GM12878 (cell line): Measurements from ENCODE around the gene ATP5F1D.
A peak's percentile ranks its signal among the peaks of the same experiment; 100 is the strongest.

Source experiments
- CTCF ChIP-seq, 3 experiments: IDR thresholded peaks in 2 of 3; conservative IDR thresholded peaks in 1 of 3; 2 replicates each; pipeline ENCODE4 v1.5.1; 2011; ENCODE audit warnings: low read depth in 3 of 3, low read length in 3 of 3, mild to moderate bottlenecking in 3 of 3, control low read depth in 2 of 3, moderate library complexity in 2 of 3, inconsistent platforms in 1 of 3, mixed read lengths in 1 of 3; ENCODE audit not compliant: control insufficient read depth in 2 of 3, insufficient read depth in 1 of 3; ENCODE audit errors: extremely low read depth in 1 of 3
- EP300 ChIP-seq, 2 experiments: fragments of 150-350 bp in 1 of 2; IDR thresholded peaks; 2 replicates each; pipeline ENCODE4 v1.6.1; 2011 to 2012; ENCODE audit warnings: low read depth in 2 of 2, low read length in 2 of 2, borderline replicate concordance in 1 of 2, improper control_type of control experiment in 1 of 2, inconsistent platforms in 1 of 2; ENCODE audit not compliant: control insufficient read depth in 1 of 2
- FOXK2 ChIP-seq: fragments of 450-650 bp; IDR thresholded peaks from 2 replicates; pipeline ENCODE4 v1.6.1; 2017; ENCODE audit warnings: mild to moderate bottlenecking, moderate library complexity
- HDGF ChIP-seq: fragments of 450-650 bp; IDR thresholded peaks from 2 replicates; pipeline ENCODE4 v1.6.1; 2016; ENCODE audit warnings: antibody characterized with exemption
- NFYB ChIP-seq: IDR thresholded peaks from 2 replicates; pipeline ENCODE4 v1.6.1; 2011; ENCODE audit warnings: low read depth, mild to moderate bottlenecking, low read length, improper control_type of control experiment, moderate library complexity; ENCODE audit not compliant: insufficient read depth
- POLR2A ChIP-seq: IDR thresholded peaks from 2 replicates; pipeline ENCODE4 v1.6.1; 2011; ENCODE audit warnings: low read depth, mild to moderate bottlenecking, low read length
- RAD21 ChIP-seq: IDR thresholded peaks from 2 replicates; pipeline ENCODE4 v1.6.1; 2011; ENCODE audit warnings: mild to moderate bottlenecking, low read depth, low read length, moderate library complexity; ENCODE audit not compliant: insufficient read depth
- REST ChIP-seq: IDR thresholded peaks from 2 replicates; pipeline ENCODE4 v1.6.1; 2012; ENCODE audit warnings: mild to moderate bottlenecking, low read depth, low read length
- SMC3 ChIP-seq: IDR thresholded peaks from 2 replicates; pipeline ENCODE4 v1.6.1; 2011; ENCODE audit warnings: low read length, improper control_type of control experiment, borderline replicate concordance
- SPI1 ChIP-seq: IDR thresholded peaks from 2 replicates; pipeline ENCODE4 v1.6.1; 2011; ENCODE audit warnings: low read depth, mild to moderate bottlenecking, low read length, moderate library complexity, borderline replicate concordance; ENCODE audit not compliant: insufficient read depth
- TAF1 ChIP-seq: IDR thresholded peaks from 2 replicates; pipeline ENCODE4 v1.6.1; 2011; ENCODE audit warnings: mild to moderate bottlenecking, low read depth, low read length, borderline replicate concordance
- TBL1XR1 ChIP-seq: IDR thresholded peaks from 2 replicates; pipeline ENCODE4 v1.6.1; 2012; ENCODE audit warnings: low read depth, low read length, improper control_type of control experiment
- YY1 ChIP-seq: IDR thresholded peaks from 2 replicates; pipeline ENCODE4 v1.6.1; 2011; ENCODE audit warnings: low read depth, mild to moderate bottlenecking, low read length

- TF ChIP-seq TAF1 (no peak), SMC3 (no peak), CTCF (IDR thresholded peaks at IDR 0.05 in 2 of 3, conservative IDR thresholded peaks at IDR 0.05 in 1 of 3; ENCODE audit: control insufficient read depth in 2 of 3, extremely low read depth in 1 of 3, insufficient read depth in 1 of 3, low read depth in 3 of 3, low read length in 3 of 3) (0 out of 6 replicates have a peak, but pooled peaks of 1 of the 3 experiments have one; percentile 4), FOXK2 (no peak), NFYB (no peak), YY1 (no peak), TBL1XR1 (no peak), RAD21 (no peak), HDGF (no peak), SPI1 (no peak), POLR2A (no peak), REST (no peak), EP300 (IDR thresholded peaks at IDR 0.05; ENCODE audit: borderline replicate concordance in 1 of 2, control insufficient read depth in 1 of 2, low read depth in 2 of 2, low read length in 2 of 2) (no peak)
Observed at GRCh38 chr19:1289686-1290025, 48.1 kb downstream of the ATP5F1D start.
